PC-9 (cell line): ENCODE data around the gene ELOA. TPM values are rescaled to one million over a fixed set of nuclear protein-coding genes. Genes with fewer than 3 reads are reported as not detected.

Experiments used
- BruUV-seq: library from RNA; stranded (reverse); fragments of 400-500 nt; replicated peaks from 2 replicates; lab custom pipeline; 2021; lab: Mats Ljungman, UMichigan
- CTCF ChIA-PET: fragments of 300-600 bp; sonication (Branson Sonifier 250); formaldehyde crosslinking; loops from one replicate; lab custom pipeline; 2022; ENCODE audit warnings: antibody characterized with exemption; lab: Charles Lee
- POLR2A ChIA-PET: fragments of 300-600 bp; sonication (Branson Sonifier 250); formaldehyde crosslinking; loops from one replicate; lab custom pipeline; 2022; ENCODE audit warnings: antibody characterized with exemption; ENCODE audit not compliant: unreplicated experiment; lab: Charles Lee
- DNase-seq, 2 experiments: peaks; one replicate each; pipeline versions ENCODE4 v3.0.0 to v3.0.0-alpha.2; 2015 to 2022; ENCODE audit warnings: mixed read lengths in 1 of 2
- H2AFZ ChIP-seq: fragments of 200-600 bp; sonication (generic); 2 replicates; pipeline ENCODE4 v1.8.1; 2017; ENCODE audit warnings: antibody characterized with exemption
- H3F3A ChIP-seq: fragments of 200-600 bp; sonication (generic); 2 replicates; pipeline ENCODE4 v1.8.1; 2017; ENCODE audit warnings: antibody characterized with exemption, mild to moderate bottlenecking, low read depth; ENCODE audit not compliant: insufficient read depth
- H3K27ac ChIP-seq: fragments of 200-600 bp; sonication (generic); 2 replicates; pipeline ENCODE4 v1.6.1; 2016; ENCODE audit warnings: mixed run types
- H3K27me3 ChIP-seq: fragments of 200-600 bp; sonication (generic); 2 replicates; pipeline ENCODE4 v1.6.1; 2016; ENCODE audit warnings: low read depth, mixed run types; ENCODE audit not compliant: insufficient read depth
- H3K36me3 ChIP-seq: fragments of 200-600 bp; sonication (generic); 2 replicates; pipeline ENCODE4 v1.6.1; 2016; ENCODE audit warnings: low read depth, mixed run types
- H3K4me1 ChIP-seq: fragments of 200-600 bp; sonication (generic); replicated peaks from 2 replicates; pipeline ENCODE4 v1.6.1; 2016; ENCODE audit warnings: mixed run types; ENCODE audit not compliant: insufficient read depth
- H3K4me2 ChIP-seq: fragments of 200-600 bp; sonication (generic); 2 replicates; pipeline ENCODE4 v1.6.1; 2017; ENCODE audit warnings: mixed run types
- H3K4me3 ChIP-seq: fragments of 200-600 bp; sonication (generic); 2 replicates; pipeline ENCODE4 v1.6.1; 2016; ENCODE audit warnings: mixed run types
- H3K79me2 ChIP-seq: fragments of 200-600 bp; sonication (generic); 2 replicates; pipeline ENCODE4 v1.6.1; 2017; ENCODE audit warnings: low read depth, mixed run types
- H3K9me2 ChIP-seq: fragments of 200-600 bp; sonication (generic); 2 replicates; pipeline ENCODE4 v1.8.1; 2017; ENCODE audit warnings: mild to moderate bottlenecking; ENCODE audit not compliant: insufficient read depth
- H3K9me3 ChIP-seq: fragments of 200-600 bp; sonication (generic); 2 replicates; pipeline ENCODE4 v1.8.1; 2016; ENCODE audit warnings: low read depth; ENCODE audit not compliant: insufficient read depth
- H4K20me1 ChIP-seq: fragments of 200-600 bp; sonication (generic); 2 replicates; pipeline ENCODE4 v1.8.1; 2017; ENCODE audit not compliant: insufficient read depth
- CTCF ChIP-seq: fragments of 200-600 bp; sonication (generic); conservative IDR thresholded peaks from 2 replicates; pipeline ENCODE4 v1.6.1; 2017; ENCODE audit warnings: mixed run types, antibody characterized with exemption, mild to moderate bottlenecking, moderate library complexity
- EZH2 ChIP-seq: fragments of 200-600 bp; sonication (generic); IDR thresholded peaks from 2 replicates; pipeline ENCODE4 v1.8.0; 2017; ENCODE audit warnings: antibody characterized with exemption, low read depth
- intact Hi-C: fragments of 100-400 bp; cut with micrococcal nuclease; formaldehyde crosslinking; loops from one replicate; pipeline ENCODE4 v1.10.0; 2022; ENCODE audit not compliant: unreplicated experiment
- total RNA-seq: library from RNA; stranded (reverse); gene quantifications from 2 replicates; pipeline ENCODE4 v1.2.3, GENCODE V29; 2021

The ELOA gene
- total RNA-seq, 1 experiment from 2014 or later: 26.2 TPM

GRCh38 chr1:23790696-23791515 is 47.6 kb downstream of the ELOA start, which contains the start of gene LYPLA2:
LYPLA2 (plus strand) TSS chr1:23791145; CDS start chr1:23792683, 1,538 bp downstream.
- intact Hi-C loops: loop anchor here (1.0 kb wide), 2 partner anchors 8 to 13 kb away; partner anchors contain the start of gene PITHD1
- Histone ChIP-seq H3K27ac (peak within 1 kb of the TSS; percentile 80), H2AFZ (peak within 1 kb of the TSS; percentile 78; the same call in 1 of the 2 replicates), H3K4me1 (peaks cover 15% of the 10 kb centered on the region), H3K4me2 (peak within 1 kb of the TSS; percentile 87), H3K9me2 (no peaks in the 10 kb centered on the region), H3K27me3 (no peaks in the 10 kb centered on the region), H4K20me1 (no peaks in the 10 kb centered on the region), H3K36me3 (no peaks in the 10 kb centered on the region), H3K9me3 (no peaks in the 10 kb centered on the region), H3F3A (peaks cover 27% of the 10 kb centered on the region), H3K79me2 (peaks cover 21% of the 10 kb centered on the region), H3K4me3 (peak within 1 kb of the TSS; percentile 88)
- ChIA-PET CTCF (interaction anchor here (0.6 to 1.1 kb wide), 3 partner anchors 10 to 75 kb away, joined by 3 to 5 read pairs (median 3); no protein-coding TSS in a partner anchor), POLR2A (interaction anchor here (0.5 to 0.8 kb wide), 4 partner anchors 11 to 99 kb away, joined by 3 to 12 read pairs (median 5); partner anchors contain the start of genes PITHD1 and RPL11)
- no TSS peak for BruUV-seq
- TF ChIP-seq CTCF (no peak), EZH2 (no peak)
- peak; percentile 65 to 90 for DNase-seq

GRCh38 chr1:23791516-23792047 is 48.3 kb downstream of the ELOA start:
- Histone ChIP-seq H3K27me3 (no peaks in the 10 kb centered on the region), H2AFZ (peak overlapping the region; percentile 78; the same call in 1 of the 2 replicates), H4K20me1 (no peaks in the 10 kb centered on the region), H3K4me2 (peak overlapping the region; percentile 87), H3K79me2 (peaks cover 21% of the 10 kb centered on the region), H3K4me3 (peak overlapping the region; percentile 88), H3F3A (peaks cover 27% of the 10 kb centered on the region), H3K9me2 (no peaks in the 10 kb centered on the region), H3K9me3 (no peaks in the 10 kb centered on the region), H3K4me1 (peaks cover 15% of the 10 kb centered on the region), H3K36me3 (no peaks in the 10 kb centered on the region), H3K27ac (0 out of 2 replicates have a peak overlapping the region, but pooled peaks have one; percentile 29)
- intact Hi-C loops: loop anchor here (1.0 kb wide), 1 partner anchor 8 kb away; no protein-coding TSS in a partner anchor
- peak in 1 of 2 experiments; percentile 57 for DNase-seq
- ChIA-PET POLR2A (interaction anchor here (0.5 to 0.6 kb wide), 3 partner anchors 10 to 15 kb away, joined by 3 to 7 read pairs (median 3); no protein-coding TSS in a partner anchor), CTCF (interaction anchor here (0.6 to 1.1 kb wide), 4 partner anchors 10 to 280 kb away, joined by 3 to 7 read pairs (median 4); no protein-coding TSS in a partner anchor)
- BruUV-seq: no TSS peak
- TF ChIP-seq CTCF: no peak
- TF ChIP-seq EZH2: no peak
